HG03442 (cell line): ENCODE data around the gene IL1RN.

ENCODE experiments used
- ATAC-seq: cut with Tn5 transposase; IDR thresholded peaks from one replicate; pipeline ENCODE4 v1.9.1; 2021; ENCODE audit warnings: mild to moderate bottlenecking, moderate library complexity; ENCODE audit not compliant: unreplicated experiment

Gene IL1RN

GRCh38 chr2:113102133-113102532 lies 25.3 kb upstream of the IL1RN start:
- no peak for ATAC-seq

DNA sequence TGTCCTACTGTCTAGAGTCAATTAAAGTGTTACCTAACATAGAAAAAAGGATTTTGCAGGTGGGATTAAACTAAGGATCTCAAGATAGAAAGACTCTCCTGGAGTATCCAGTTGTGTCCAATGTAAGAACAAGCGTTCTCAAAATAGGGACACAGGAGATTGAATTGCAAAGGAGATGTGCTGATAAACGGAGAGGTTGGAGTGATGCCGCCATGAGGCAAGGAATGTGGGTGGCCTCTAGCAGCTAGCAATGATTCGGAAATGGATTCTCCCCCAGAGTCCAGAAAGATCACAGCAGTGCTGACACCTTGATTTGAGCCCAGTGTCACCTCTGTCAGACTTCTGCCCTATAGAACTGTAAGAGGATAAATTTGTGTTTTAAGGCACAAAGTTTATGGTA lies 24.1 kb upstream of the IL1RN start:
- ATAC-seq: no peak

DNA sequence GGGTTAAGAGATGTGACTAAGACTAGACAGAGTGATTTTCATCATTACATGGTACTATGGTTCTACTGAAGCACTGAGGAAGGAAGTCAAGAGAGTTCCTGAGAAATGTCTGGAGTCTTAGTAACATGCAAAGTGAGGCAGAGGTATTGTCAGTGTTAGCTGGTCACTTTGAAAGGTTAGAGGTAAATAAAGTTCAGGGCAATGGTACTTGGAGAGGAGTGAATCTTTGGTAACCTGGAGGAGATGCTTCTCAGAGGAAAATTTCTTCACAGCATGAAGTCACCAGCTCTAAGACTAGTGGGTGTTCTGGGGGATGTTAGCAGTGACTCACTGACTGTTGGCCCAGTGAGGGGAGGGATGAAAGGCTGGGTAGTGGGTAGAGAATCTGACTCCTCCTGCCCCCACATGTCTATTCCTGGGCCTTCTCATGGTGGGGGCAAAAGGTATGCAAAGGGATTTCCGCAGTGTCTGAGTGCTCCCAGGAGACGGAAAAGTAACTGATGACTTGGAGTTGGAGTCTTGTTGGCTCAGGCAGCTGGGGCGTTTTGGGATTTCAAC lies 23.3 kb upstream of the IL1RN start:
- ATAC-seq: no peak

- no peak for ATAC-seq
Measured at GRCh38 chr2:113105047-113105785, 22.2 kb upstream of the IL1RN start.

GRCh38 chr2:113111121-113111520 lies 16.3 kb upstream of the IL1RN start:
- no peak for ATAC-seq

GRCh38 chr2:113111823-113112287 lies 15.5 kb upstream of the IL1RN start:
- no peak for ATAC-seq

GRCh38 chr2:113112441-113112840 lies 15.0 kb upstream of the IL1RN start:
- ATAC-seq: no peak

GRCh38 chr2:113112871-113113270 lies 14.5 kb upstream of the IL1RN start:
- no peak for ATAC-seq

- ATAC-seq: no peak
Measured at GRCh38 chr2:113113807-113114206, 13.6 kb upstream of the IL1RN start.

- no peak for ATAC-seq
Measured at GRCh38 chr2:113114224-113114945, 13.0 kb upstream of the IL1RN start.

DNA sequence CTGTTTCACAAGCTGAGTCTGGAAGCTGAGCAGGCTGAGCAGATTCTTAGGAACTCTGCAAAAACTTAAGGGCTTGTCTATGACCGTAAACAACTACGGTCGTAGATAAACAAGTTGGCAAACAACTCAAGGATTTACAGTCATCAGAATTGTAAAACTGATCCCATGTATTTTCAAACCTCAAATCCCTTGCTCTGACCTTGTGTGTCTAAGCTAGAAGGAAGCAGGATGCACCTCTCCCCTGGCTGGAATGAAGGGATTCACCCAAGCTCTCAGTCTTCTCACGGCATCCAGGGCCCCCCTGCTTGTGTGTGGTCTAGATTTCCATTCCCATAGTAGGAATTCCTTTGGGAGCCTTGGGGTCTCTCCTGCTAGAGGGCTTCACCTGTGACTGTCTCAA lies 12.4 kb upstream of the IL1RN start:
- no peak for ATAC-seq

DNA sequence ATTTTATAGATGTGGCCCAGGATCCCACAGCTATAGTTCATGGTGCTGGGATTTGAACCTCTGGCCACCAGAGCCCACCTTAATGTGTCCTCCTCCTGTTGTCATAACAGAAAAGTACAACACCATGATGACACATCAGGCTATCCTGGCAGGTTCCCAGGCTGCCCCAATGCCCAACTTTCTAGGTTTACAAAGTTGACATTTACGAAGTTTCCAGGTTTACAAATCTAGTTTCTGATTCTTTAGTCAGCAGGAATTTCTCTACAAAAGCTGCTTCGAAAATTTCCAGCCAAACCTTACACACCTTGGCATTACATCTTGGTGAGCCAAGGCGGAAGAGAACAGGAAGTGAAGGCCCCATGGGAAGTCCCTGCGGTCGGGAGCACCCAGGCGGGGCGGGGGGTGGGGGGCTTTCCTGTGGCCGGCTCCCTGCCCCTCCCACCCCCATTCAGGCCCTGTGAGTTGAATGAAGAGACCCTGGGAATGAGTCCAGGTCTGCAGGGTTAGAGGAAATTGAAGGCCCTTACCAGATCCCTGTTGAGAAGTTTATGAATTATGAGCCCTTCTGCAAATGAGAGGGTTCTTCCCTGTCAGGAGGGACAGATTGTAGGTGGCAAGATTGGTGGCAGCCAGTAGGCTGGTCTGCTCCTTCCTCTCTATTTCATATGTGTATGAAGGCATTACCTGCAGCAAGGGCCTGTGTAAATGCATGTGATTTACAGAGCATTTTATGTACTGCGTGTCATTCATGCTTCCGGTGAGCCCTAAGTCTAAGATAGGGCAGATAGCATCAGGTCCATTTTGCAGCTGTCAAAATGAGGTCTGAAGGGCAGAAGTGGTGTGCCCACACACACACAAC lies 11.1 kb upstream of the IL1RN start:
- ATAC-seq: no peak

DNA sequence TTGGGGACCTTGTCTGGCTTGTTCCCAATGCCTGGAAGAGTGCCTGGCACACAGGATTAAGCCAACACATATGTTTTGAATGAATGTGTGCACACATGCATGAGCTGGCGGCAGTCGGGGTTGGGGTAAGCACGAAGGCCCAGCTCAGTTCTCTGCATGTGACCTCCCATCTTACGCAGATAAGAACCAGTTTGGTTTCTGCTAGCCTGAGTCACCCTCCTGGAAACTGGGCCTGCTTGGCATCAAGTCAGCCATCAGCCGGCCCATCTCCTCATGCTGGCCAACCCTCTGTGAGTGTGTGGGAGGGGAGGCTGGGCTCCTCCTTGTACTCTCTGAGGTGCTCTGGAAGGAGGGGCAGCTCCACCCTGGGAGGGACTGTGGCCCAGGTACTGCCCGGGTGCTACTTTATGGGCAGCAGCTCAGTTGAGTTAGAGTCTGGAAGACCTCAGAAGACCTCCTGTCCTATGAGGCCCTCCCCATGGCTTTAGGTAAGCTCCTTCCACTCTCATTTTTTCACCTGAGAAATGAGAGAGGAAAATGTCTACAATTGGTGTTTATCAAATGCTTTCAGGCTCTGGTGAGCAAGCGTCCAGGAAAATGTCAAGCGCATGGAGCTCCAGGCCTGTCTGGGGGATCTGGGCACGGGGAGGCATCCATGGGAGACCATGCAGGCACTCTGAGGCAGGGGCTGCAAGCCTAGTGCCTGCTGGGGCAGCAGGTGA lies 9.7 kb upstream of the IL1RN start:
- no peak for ATAC-seq

GRCh38 chr2:113118263-113118657 lies 9.1 kb upstream of the IL1RN start:
- no peak for ATAC-seq

DNA sequence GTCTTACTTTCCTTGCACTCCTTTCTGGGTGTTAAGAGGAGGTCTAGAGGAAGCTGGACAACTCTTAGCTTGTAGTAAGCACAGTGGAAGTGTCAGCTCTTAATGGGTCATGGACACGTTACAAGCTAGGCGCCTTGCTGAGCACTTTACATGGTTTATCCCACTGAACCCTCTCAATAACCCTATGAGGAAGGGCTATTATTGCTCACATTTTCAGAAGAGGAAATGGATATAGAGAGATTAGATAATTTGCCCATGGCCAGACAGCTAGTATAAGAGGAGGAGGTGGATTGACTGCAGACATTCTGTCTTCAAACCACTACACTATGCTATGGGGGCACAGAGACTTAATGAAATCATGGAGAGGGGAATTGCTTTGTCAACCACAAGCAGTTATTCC lies 8.3 kb upstream of the IL1RN start:
- ATAC-seq: no peak

DNA sequence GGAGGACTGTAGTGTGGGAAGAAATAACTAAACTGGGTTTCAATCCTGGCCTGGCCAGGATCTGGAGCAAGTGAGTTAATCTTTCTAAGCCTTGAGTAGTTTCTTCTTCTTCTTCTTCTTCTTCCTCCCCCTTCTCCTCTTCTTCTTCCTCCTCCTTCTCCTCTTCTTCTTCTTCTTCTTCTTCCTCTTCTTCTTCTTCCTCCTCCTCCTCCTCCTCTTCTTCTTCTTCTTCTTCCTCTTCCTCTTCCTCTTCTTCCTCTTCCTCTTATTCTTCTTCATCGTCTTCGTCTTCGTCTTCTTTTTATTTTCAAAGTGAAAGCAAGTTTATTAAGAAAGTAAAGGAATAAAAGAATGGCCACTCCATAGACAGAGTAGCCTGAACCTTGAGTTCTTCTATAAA lies 6.5 kb upstream of the IL1RN start:
- no peak for ATAC-seq

DNA sequence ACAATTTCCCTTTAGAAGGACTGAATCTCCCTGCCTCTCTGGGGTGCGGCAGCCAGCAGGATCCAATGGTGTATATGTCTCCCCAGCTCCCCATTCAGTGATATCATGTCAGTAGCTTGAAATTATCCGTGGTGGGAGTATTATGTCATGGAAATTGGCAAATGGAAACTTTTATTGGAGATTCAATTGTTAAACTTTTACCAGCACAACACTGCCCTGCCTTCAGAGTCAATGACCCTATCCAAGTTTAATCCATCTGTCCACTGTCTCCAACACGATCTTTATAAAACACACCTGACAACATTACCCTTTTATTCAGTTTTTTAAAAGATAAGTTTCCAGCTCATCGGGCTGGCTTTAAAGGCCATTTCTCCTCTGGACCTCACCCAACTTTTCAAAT lies 5.0 kb upstream of the IL1RN start:
- ATAC-seq: no peak

DNA sequence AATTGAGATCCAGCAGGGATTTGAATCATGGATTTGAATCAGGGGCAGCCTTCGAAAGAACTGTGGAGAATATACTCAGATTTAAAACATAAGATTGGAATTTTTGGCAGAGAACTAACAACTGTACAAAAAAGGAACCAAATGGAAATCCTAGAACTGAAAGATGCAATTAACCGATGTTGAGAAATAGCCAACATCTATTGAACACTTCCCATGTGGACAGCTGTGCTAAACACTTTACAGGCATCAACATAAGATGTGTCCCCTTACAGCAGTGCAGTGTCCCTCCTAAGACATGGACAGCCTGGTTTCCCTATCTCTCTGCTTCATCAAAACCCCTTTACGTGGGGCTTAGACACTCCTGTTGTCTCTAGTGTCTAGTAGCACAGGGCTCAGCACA lies 3.7 kb upstream of the IL1RN start:
- ATAC-seq: no peak

DNA sequence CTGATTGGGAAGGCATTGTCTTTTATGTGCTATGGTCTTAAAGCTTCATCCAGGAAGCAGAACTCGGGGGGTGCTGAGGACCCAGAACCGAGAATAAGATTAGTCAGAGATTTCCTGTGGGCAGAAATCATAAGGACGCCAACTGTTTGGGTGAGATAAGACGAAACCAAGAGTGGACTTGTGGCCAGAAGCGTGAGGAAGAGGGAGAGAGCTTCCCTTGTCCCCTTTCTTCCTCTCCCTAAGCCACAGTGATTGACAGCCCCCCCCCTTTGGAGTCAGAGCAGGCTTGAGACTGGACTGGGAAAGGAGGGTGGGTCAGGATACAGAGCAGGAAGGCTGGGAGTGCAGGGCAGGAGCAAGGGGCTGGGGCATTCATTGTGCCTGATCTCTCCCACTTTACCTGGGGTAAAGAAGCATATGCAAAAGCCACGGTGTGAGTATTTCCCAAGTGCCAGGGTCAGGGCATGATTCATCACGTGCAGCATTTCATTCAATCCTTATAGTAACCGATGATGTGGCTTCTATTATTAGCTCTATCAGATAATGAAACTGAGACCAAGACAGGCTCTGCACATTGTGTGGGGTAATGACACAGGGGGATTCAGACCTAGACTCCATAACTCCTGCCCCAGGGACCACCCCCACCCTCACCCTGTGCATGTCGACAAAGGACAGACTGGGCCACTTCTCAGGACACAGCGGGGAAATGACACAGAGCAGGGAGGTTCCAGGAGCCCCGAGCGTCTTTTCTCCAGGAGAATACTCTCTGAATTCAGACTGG lies 3.0 kb upstream of the IL1RN start:
- ATAC-seq: peak; percentile 42
